Measurements from ENCODE around the gene RBFOX1. TPM values are rescaled to one million over a fixed set of nuclear protein-coding genes. Genes with fewer than 3 reads are reported as not detected.

The RBFOX1 gene
- total RNA-seq, 4 donors from 2014 or later, result 0.40 to 0.98 TPM; not detected in 2

DNA sequence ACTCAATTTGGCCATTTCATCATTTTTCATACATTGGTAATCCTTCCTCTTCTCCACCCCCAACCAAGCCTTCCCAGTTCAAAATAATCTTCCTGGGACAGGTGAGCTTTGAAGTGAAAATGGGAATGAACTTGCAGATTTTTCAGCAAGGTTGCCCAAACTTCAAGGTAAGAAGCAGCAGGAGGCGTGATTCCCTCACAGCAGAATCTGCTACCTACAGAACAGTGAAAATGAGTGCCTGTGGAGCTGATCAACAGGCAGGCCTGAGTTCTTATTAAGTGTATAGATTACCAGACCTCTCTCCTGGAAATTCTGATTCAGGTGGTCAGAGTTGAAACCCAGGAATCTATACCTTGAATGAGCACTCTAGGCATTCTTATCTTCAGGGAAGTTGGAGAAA, 356.6 kb downstream of the RBFOX1 start:
- H3K4me1 ChIP-seq, result no peaks in the 10 kb centered on the region
- no peak for DNase-seq
- no peaks in the 10 kb centered on the region for H3K9me3 ChIP-seq
- no peak overlapping the region for H3K4me3 ChIP-seq (replicated peaks in 1 of 3)
- intact Hi-C loops (cut with DNase I), result no loop called here
- WGBS, 2 donors, result 81 to 90% methylated on average over 1 of the region's 1 CpG
- TF ChIP-seq, protein P1, sequence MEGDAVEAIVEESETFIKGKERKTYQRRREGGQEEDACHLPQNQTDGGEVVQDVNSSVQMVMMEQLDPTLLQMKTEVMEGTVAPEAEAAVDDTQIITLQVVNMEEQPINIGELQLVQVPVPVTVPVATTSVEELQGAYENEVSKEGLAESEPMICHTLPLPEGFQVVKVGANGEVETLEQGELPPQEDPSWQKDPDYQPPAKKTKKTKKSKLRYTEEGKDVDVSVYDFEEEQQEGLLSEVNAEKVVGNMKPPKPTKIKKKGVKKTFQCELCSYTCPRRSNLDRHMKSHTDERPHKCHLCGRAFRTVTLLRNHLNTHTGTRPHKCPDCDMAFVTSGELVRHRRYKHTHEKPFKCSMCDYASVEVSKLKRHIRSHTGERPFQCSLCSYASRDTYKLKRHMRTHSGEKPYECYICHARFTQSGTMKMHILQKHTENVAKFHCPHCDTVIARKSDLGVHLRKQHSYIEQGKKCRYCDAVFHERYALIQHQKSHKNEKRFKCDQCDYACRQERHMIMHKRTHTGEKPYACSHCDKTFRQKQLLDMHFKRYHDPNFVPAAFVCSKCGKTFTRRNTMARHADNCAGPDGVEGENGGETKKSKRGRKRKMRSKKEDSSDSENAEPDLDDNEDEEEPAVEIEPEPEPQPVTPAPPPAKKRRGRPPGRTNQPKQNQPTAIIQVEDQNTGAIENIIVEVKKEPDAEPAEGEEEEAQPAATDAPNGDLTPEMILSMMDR (IDR thresholded peaks at IDR 0.05), result no peak
- no peak for TF ChIP-seq POLR2A (IDR thresholded peaks at IDR 0.05)
- no peaks in the 10 kb centered on the region for H3K36me3 ChIP-seq
- no peak overlapping the region for H3K27ac ChIP-seq
- no peaks in the 10 kb centered on the region for H3K27me3 ChIP-seq

DNA sequence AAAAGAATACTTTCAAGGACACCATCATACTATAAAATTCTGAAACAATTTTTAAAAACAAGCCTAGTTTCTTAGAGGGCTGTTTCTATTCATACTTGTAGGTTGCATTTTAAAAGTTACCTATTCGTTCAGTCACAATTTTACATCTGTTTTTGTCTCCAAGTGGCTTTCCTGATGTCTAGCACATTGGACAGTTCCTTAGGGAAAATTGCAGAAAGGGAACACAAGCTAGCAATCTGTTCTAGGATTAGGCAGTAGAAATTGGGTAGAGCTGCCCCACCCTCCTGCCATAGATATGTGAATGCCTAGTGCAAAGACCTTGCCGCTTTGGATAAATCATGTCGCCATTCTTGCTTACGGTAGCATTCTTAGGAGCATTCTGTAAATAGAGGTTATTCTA, 358.9 kb downstream of the RBFOX1 start:
- Histone ChIP-seq H3K4me1 (no peaks in the 10 kb centered on the region), H3K27me3 (no peaks in the 10 kb centered on the region), H3K36me3 (no peaks in the 10 kb centered on the region), H3K4me3 (replicated peaks in 1 of 3) (no peak overlapping the region), H3K27ac (no peak overlapping the region), H3K9me3 (no peaks in the 10 kb centered on the region)
- WGBS, 2 donors, result 85% methylated on average over 4 of the region's 4 CpGs
- no peak for DNase-seq
- intact Hi-C loops (cut with DNase I), result no loop called here
- TF ChIP-seq, protein P1 (IDR thresholded peaks at IDR 0.05), result no peak

DNA sequence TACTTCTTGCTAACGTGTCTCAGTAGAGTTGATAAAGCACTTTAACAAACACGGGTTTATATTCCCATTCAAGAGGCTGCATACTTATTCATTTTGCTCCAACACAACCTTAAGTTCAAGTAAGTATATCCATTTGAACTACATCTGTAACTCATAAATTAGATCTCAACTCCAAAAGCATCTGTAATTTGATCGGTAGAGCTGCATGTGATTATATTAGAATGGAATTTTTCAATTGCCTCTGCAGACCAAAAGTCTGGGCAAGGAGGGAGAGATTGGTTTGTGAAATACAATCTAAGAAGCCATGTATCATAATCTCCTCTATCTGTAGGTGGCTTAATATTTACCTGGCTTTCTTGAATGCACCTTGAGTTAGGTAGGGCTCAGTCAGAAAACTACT, 371.0 kb downstream of the RBFOX1 start:
- intact Hi-C loops (cut with DNase I), result no loop called here
- Histone ChIP-seq H3K4me3 (replicated peaks in 1 of 3) (no peak overlapping the region), H3K36me3 (no peaks in the 10 kb centered on the region), H3K27ac (no peak overlapping the region), H3K4me1 (no peaks in the 10 kb centered on the region), H3K27me3 (no peaks in the 10 kb centered on the region), H3K9me3 (no peaks in the 10 kb centered on the region)
- WGBS, 2 donors, result 75 to 89% methylated on average over 3 of the region's 3 CpGs
- no peak for TF ChIP-seq POLR2A (IDR thresholded peaks at IDR 0.05)
- TF ChIP-seq, protein P1 (IDR thresholded peaks at IDR 0.05), result no peak
- no peak for DNase-seq

GRCh38 chr16:7705885-7706284, 373.2 kb downstream of the RBFOX1 start:
- Histone ChIP-seq H3K27me3 (no peaks in the 10 kb centered on the region), H3K4me3 (replicated peaks in 1 of 3) (no peak overlapping the region), H3K36me3 (no peaks in the 10 kb centered on the region), H3K9me3 (no peaks in the 10 kb centered on the region), H3K27ac (no peak overlapping the region), H3K4me1 (no peaks in the 10 kb centered on the region)
- WGBS, 2 donors, result 85 to 91% methylated on average over 7 of the region's 7 CpGs
- TF ChIP-seq POLR2A (IDR thresholded peaks at IDR 0.05), result no peak
- TF ChIP-seq, protein P1 (IDR thresholded peaks at IDR 0.05), result no peak
- intact Hi-C loops (cut with DNase I), result no loop called here
- DNase-seq, result no peak

GRCh38 chr16:7709186-7709585, 376.5 kb downstream of the RBFOX1 start:
- no peaks in the 10 kb centered on the region for H3K27me3 ChIP-seq
- H3K4me1 ChIP-seq, result no peaks in the 10 kb centered on the region
- WGBS, 2 donors, result 80 to 89% methylated on average over 3 of the region's 3 CpGs
- H3K27ac ChIP-seq, result no peak overlapping the region
- no peak for DNase-seq
- no peaks in the 10 kb centered on the region for H3K36me3 ChIP-seq
- TF ChIP-seq, protein P1 (IDR thresholded peaks at IDR 0.05), result no peak
- TF ChIP-seq POLR2A (IDR thresholded peaks at IDR 0.05), result no peak
- intact Hi-C loops (cut with DNase I), result no loop called here
- no peaks in the 10 kb centered on the region for H3K9me3 ChIP-seq
- no peak overlapping the region for H3K4me3 ChIP-seq (replicated peaks in 1 of 3)
